Activated CD4-positive, alpha-beta T cell treated with anti-CD3 and anti-CD28 coated beads for 36 hours (primary cell): ENCODE data around the gene GABARAP. TPM values are rescaled to one million over a fixed set of nuclear protein-coding genes. Genes with fewer than 3 reads are reported as not detected.
A peak's percentile ranks its signal among the peaks of the same experiment; 100 is the strongest.

Experiments
- ATAC-seq: fragments of 200-7000 bp; cut with Tn5 transposase; one replicate; pipeline ENCODE4 v1.10.0; 2021; ENCODE audit warnings: mild to moderate bottlenecking, moderate library complexity
- CTCF ChIA-PET: fragments of 350-600 bp; sonication (Branson Sonifier 250); formaldehyde crosslinking; loops from one replicate; lab custom pipeline; 2021; ENCODE audit warnings: antibody characterized with exemption; lab: Charles Lee
- POLR2A ChIA-PET: fragments of 350-600 bp; sonication (Branson Sonifier 250); formaldehyde crosslinking; loops from one replicate; lab custom pipeline; 2021; ENCODE audit warnings: antibody characterized with exemption, inconsistent platforms; lab: Charles Lee
- DNase-seq: peaks from one replicate; pipeline ENCODE4 v3.0.0-alpha.2; 2020
- H3K27ac Mint-ChIP-seq: one replicate; pipeline ENCODE4 v1.8.0; 2021; ENCODE audit warnings: mixed read lengths
- H3K27me3 Mint-ChIP-seq: one replicate; pipeline ENCODE4 v1.8.0; 2021; ENCODE audit warnings: mixed read lengths
- H3K36me3 Mint-ChIP-seq: one replicate; pipeline ENCODE4 v1.8.0; 2021; ENCODE audit warnings: low read depth, mixed read lengths
- H3K4me1 Mint-ChIP-seq: one replicate; pipeline ENCODE4 v1.8.0; 2021; ENCODE audit warnings: mixed read lengths
- H3K4me3 Mint-ChIP-seq: one replicate; pipeline ENCODE4 v1.8.0; 2021; ENCODE audit warnings: mild to moderate bottlenecking, moderate library complexity, mixed read lengths
- H3K9me3 Mint-ChIP-seq: one replicate; pipeline ENCODE4 v1.8.0; 2021; ENCODE audit warnings: low read depth, mixed read lengths
- intact Hi-C, 2 experiments: fragments of 100-400 bp; cut with DNase I in 1 of 2; cut with micrococcal nuclease in 1 of 2; formaldehyde crosslinking; loops; one replicate each; pipeline versions ENCODE4 v1.14.2 to v1.15.1; 2022 to 2024; cut with DNase I, micrococcal nuclease
- total RNA-seq, 2 experiments: library from RNA; stranded (reverse); gene quantifications; one replicate each; pipeline ENCODE4 v1.2.3, GENCODE V29; 2021

The GABARAP gene
- total RNA-seq, 2 experiments from 2014 or later = 123 to 162 TPM

DNA sequence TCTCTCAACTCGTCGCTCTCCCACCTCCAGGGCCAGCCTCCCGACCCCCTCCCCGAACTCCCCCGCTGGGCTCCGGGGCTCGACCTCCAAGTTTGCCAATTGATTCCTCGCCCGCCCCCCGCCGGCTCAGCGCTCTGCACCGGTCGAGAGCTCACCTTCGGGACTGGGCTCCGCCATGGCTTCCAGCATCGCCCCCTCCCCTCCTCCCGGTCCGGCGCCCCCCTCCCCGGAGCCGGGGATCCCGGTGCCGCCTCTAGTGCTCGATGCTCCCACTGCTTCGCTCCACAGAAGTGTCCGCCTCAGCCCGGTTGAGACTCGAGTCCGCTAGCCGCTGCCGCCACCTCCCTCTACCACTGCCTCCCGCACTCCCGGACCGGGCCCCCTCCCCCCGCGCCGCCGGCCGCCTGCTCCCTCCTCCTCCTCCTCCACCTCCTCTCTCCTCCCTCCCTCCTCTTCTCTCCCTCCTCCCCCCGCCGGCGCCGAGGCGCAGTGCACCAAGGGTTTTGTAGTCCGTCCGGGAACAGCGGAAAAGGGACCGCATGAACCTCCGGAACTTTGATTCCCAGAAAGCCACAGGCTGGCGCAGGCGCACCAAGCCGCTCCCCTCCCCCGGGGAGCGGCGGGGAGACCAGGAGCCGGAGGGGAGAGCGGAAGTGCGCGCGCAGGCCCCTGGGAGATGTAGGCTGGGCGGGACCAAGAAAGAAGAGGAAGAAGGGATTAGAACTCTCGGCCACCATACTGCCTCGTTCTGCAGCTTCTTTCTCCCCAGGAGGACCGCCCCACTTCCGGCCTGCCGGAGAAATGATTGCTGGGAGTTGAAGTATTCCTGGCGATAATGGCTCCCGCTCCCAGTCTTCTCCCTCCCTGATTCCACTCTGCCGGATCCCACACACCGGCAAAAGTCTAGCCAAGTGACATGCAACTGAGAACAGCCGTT lies 2.9 kb downstream of the GABARAP start, which contains the start of gene PHF23:
Gene PHF23, minus strand, starts transcription at position 367 of the 937 bp plus-strand sequence. Its CDS starts 178 bp downstream, at position 189.
- POLR2A ChIA-PET = interaction anchor here (0.6 to 1.2 kb wide), 5 partner anchors 10 to 204 kb away, joined by 3 to 5 read pairs (median 3); partner anchors contain the start of genes CTDNEP1, ELP5 and SLC16A13

DNA sequence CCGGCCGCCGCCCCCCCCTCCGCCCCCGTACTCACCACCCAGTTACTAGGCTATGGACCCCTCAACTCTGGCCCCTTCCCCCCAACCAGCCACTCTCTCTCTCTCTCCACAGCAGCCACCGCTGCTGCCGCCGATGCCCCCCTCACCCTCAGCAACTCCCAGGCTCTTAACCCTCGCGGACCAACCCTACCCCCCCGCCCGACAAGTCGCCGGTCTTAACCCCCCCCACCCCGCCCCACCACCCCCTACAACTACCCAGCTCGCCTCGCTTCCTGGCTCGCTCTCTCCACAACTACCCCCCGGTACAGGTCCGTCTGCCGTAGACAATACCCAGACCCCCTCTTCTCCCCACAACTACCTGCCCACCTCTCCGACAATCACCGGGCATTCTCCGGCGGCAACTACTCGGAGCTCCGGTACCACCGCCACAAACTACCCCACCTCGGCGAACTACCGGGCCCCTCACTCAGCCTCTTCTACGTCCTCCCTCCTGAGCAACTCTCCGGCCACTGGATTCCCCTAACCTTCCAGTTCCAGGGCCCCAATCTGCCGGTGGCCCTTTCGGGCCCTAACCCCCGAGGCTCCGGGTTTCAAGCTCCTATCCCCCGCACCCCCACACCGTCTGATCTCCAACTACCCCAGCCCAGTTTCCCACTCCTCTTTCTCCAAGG lies 3.7 kb downstream of the GABARAP start:
- Mint-ChIP-seq H3K4me1 (peaks cover 61% of the 10 kb centered on the region), H3K27me3 (no peaks in the 10 kb centered on the region), H3K9me3 (no peaks in the 10 kb centered on the region), H3K36me3 (peaks cover 41% of the 10 kb centered on the region), H3K27ac (peak overlapping the region; percentile 93), H3K4me3 (peak overlapping the region; percentile 97)
- ChIA-PET CTCF (interaction anchor here (0.7 to 1.2 kb wide), 2 partner anchors 15 to 18 kb away, joined by 3 read pairs; no protein-coding TSS in a partner anchor), POLR2A (interaction anchor here (1.0 to 1.2 kb wide), 2 partner anchors 70 to 203 kb away, joined by 3 read pairs; partner anchors contain the start of gene SLC16A13)
- DNase-seq (peak; percentile 49), ATAC-seq (no peak)
- intact Hi-C loops = loop anchor here (1.0 to 5.0 kb wide), 16 partner anchors 14 to 1752 kb away; partner anchors contain the start of genes CTC1 (in 1 of the 2), DERL2 (in 1 of the 2), EIF5A (in 1 of the 2) and ELP5 (in 1 of the 2)

More for the DNA sequence above, 2.9 kb downstream of the GABARAP start, which contains the start of gene PHF23:
- peak; percentile 74 for ATAC-seq
- intact Hi-C loops = loop anchor here (1.0 to 10.0 kb wide), 17 partner anchors 13 to 1753 kb away; partner anchors contain the start of genes CTC1 (in 1 of the 2), DERL2 (in 1 of the 2), EIF5A (in 1 of the 2) and ELP5 (in 1 of the 2)
- H3K4me3 Mint-ChIP-seq = peak within 1 kb of the TSS; percentile 97
- H3K36me3 Mint-ChIP-seq = peaks cover 43% of the 10 kb centered on the region
- H3K27me3 Mint-ChIP-seq = no peaks in the 10 kb centered on the region
- peak; percentile 99 for DNase-seq
- CTCF ChIA-PET = interaction anchor here (0.7 to 3.5 kb wide), 6 partner anchors 12 to 193 kb away, joined by 3 to 22 read pairs (median 4); partner anchors contain the start of genes ACADVL, CTDNEP1 and DLG4
- no peaks in the 10 kb centered on the region for H3K9me3 Mint-ChIP-seq
- H3K27ac Mint-ChIP-seq = peak within 1 kb of the TSS; percentile 93
- H3K4me1 Mint-ChIP-seq = peaks cover 61% of the 10 kb centered on the region

DNA sequence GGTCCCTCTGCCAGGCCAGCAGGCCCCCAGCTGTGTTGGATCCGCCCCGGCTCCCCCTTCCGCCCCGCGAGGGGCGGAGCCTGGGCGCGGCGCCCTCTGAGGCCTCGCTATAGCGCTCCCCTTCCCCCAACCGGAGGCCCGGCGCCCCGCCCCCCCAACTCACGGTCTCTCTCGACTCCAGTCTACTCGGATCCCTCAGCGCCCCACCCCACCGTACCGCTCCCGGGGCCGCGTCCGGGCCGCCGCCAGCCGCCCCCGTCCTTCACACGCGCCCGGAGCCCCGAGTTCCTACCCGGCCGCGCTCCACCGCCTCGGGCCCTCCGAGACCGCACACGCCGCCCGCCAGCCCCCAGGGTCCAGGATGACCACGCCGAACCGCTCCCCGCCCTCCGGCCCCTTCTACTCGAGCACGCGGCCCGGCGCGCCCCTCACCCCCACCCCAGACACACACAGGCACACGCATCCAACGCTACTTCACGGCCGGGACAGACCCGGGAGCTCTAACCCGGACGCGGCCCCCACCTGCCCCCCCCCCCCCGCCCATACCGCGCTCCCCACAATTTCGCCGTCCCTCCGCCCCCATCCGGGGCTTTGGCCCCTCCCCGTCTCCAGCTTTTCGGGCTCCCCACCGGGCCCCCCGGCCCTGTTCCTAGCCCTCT lies 4.4 kb downstream of the GABARAP start:
- H3K4me3 Mint-ChIP-seq = peak overlapping the region; percentile 97
- H3K4me1 Mint-ChIP-seq = peaks cover 61% of the 10 kb centered on the region
- H3K36me3 Mint-ChIP-seq = peaks cover 40% of the 10 kb centered on the region
- intact Hi-C loops = loop anchor here (2.0 to 5.0 kb wide), 3 partner anchors 71 to 1011 kb away; partner anchors contain the start of genes CTC1 (in 1 of the 2) and PFAS (in 1 of the 2)
- DNase-seq (peak; percentile 93), ATAC-seq (peak; percentile 17)
- no peaks in the 10 kb centered on the region for H3K9me3 Mint-ChIP-seq
- POLR2A ChIA-PET = interaction anchor here (1.0 kb wide), 1 partner anchor 71 kb away, joined by 3 read pairs; no protein-coding TSS in a partner anchor
- CTCF ChIA-PET = interaction anchor here (0.6 to 1.2 kb wide), 2 partner anchors 14 to 17 kb away, joined by 3 read pairs; partner anchors contain the start of gene CTDNEP1
- H3K27me3 Mint-ChIP-seq = no peaks in the 10 kb centered on the region
- peak overlapping the region; percentile 93 for H3K27ac Mint-ChIP-seq

DNA sequence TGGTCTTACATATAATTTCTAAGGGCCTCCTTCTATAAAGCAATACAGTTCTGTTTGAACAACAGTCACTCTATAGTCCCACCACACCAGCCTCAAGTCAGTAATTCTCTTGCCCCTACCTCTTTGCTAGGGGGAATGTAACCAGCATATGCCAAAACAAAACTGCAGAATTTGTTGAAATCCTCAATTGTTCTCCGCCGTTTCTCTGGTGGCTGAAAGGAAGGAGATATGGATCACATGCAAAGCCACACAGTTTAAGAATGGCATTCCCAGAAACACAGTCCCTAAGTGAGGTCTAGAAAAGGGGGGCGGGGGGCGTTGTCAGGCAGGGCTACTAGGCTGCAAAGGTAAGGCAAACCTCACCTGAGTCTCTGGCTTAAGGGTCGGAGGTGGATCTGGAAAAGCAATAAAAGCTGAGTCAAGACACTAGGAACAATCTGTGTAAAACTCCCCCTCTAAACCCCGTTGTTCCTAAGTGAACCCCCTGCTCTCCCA lies 4.9 kb downstream of the GABARAP start:
- peaks cover 41% of the 10 kb centered on the region for H3K36me3 Mint-ChIP-seq
- no peaks in the 10 kb centered on the region for H3K9me3 Mint-ChIP-seq
- intact Hi-C loops = loop anchor here in 1 of 2 experiments (5.0 kb wide), 1 partner anchor 605 kb away; no protein-coding TSS in a partner anchor
- DNase-seq = no peak
- no peaks in the 10 kb centered on the region for H3K27me3 Mint-ChIP-seq
- H3K4me1 Mint-ChIP-seq = peaks cover 62% of the 10 kb centered on the region
- peak overlapping the region; percentile 83 for H3K27ac Mint-ChIP-seq
- ATAC-seq = no peak
- POLR2A ChIA-PET = no interaction called here
- peak overlapping the region; percentile 97 for H3K4me3 Mint-ChIP-seq
- CTCF ChIA-PET = interaction anchor here (0.6 kb wide), 1 partner anchor 14 kb away, joined by 3 read pairs; the partner anchor contains the start of gene CTDNEP1

DNA sequence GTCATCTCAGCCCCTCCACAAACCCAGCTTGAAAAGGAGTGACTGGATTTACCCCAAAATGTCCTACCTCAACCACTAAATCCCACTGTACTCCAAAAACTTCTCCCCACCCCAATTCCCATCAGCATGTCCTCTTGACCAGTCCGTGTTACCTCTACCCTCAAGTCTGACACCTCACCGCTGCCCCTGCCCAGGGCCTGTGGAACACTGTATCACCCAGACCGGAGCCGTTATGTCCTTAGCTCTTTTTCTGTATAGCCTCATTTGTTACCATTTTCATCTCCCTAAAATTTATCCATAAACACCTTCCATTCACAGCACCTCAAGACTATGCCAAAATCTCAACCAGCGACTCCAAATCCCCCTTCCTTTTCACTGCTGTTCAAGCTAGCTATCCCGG lies 5.4 kb downstream of the GABARAP start:
- Mint-ChIP-seq H3K36me3 (peaks cover 43% of the 10 kb centered on the region), H3K4me3 (peak overlapping the region; percentile 97), H3K27me3 (no peaks in the 10 kb centered on the region), H3K9me3 (no peaks in the 10 kb centered on the region), H3K27ac (peak overlapping the region; percentile 83), H3K4me1 (peaks cover 65% of the 10 kb centered on the region)
- intact Hi-C loops = loop anchor here in 1 of 2 experiments (5.0 kb wide), 1 partner anchor 605 kb away; no protein-coding TSS in a partner anchor
- ChIA-PET CTCF (interaction anchor here (0.7 to 0.9 kb wide), 2 partner anchors 60 to 191 kb away, joined by 3 to 4 read pairs; no protein-coding TSS in a partner anchor), POLR2A (interaction anchor here (0.6 kb wide), 1 partner anchor 164 kb away, joined by 5 read pairs; no protein-coding TSS in a partner anchor)
- ATAC-seq = no peak
- DNase-seq = no peak

DNA sequence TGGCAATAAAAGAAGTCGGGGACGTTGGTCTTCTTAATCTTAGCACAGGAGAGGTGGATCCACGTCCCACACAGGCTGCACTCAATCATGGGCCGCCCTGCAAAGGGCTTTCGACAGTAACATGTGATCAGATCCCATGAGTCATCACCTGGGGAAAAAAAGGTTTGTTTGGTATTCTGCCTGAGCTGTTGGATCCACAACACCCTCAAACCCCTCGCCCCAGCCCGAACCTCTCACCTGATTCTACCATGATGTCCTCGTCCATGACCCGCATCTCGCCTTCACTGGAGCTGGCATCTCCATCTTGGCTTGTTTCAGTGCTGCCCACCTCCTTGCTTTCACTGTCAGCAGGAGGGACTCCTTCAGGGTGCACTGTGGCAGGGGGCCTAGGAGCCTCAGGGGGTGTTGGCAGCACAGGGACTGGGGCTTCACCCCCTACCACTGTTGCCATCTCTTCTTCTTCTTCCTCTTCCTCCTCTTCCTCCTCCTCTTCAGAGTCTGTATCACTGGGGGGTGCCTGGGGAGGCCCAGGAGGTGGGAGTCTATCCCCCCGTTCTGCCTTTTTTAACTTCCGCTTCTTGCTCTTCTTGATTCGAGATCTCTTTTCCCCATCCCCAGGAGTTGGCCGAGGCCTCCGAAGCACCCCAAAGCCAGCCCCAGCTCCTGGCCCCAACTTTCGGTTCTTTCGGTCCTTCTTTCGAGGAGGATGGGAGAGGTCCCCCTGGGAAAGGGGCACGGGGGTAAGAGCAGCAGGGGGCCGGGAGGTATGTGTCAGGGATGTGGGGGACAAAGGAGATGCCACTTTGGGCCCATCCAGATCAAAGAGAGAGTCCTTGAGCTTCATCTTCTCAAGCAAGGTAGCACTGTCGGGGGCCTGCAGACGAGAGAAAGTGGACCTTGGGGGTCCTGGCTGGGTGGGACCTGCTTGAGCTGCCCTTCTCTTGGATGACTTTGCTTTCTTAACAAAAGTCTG lies 6.3 kb downstream of the GABARAP start:
- Mint-ChIP-seq H3K27ac (peak overlapping the region; percentile 69), H3K4me3 (peak overlapping the region; percentile 97), H3K9me3 (no peaks in the 10 kb centered on the region), H3K36me3 (peaks cover 39% of the 10 kb centered on the region), H3K27me3 (no peaks in the 10 kb centered on the region), H3K4me1 (peaks cover 61% of the 10 kb centered on the region)
- intact Hi-C loops = loop anchor here in 1 of 2 experiments (5.0 kb wide), 1 partner anchor 606 kb away; no protein-coding TSS in a partner anchor
- peak; percentile 44 for DNase-seq
- ATAC-seq = no peak
- ChIA-PET POLR2A (interaction anchor here (0.6 kb wide), 1 partner anchor 164 kb away, joined by 5 read pairs; no protein-coding TSS in a partner anchor), CTCF (interaction anchor here (0.7 to 4.0 kb wide), 4 partner anchors 15 to 190 kb away, joined by 3 to 25 read pairs (median 4); partner anchors contain the start of genes ACADVL and DLG4)

DNA sequence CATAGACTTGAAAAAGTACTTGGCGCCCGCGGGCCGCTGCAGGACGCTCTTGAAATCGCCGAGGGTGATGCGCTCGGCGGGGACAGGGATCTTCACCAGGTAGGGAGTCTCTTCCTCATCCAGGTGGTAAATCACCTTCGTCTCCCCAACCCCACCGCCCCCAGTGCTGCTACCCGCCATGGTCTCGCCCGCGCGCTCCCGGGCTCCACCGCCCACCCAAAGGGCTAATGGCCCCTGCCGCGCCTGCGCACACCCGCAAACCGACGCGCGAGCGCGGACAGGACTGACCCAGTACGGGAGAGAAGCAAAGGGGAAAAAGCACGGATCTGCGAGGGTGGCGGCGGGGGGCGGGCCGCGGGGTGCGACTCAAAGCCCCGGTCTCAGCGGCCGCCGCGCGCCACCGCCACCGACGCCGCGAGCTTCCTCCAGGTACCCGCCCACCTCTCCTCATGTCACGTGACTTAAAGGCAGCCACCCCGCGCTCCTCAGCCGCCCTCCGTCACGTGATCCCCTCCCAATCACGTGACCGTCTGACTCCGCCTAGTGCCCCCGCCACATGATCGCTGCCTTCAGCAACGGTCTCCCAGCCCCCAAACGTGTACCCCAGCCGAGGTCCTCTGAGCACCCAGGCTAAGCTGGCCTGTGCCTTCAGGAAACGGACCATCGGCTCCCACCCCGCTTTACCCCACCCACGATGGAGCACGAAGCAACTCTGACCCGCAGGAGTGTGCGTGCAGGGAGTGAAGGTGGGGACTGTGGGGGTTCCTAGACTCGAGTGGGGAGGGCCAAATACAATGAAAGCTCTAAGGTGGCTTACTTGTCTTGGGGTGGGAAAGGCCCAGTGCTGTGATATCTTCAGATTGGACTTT lies 7.9 kb downstream of the GABARAP start, which contains the start of gene DVL2:
Gene DVL2, minus strand, starts transcription at position 435 of the 869 bp plus-strand sequence. Its CDS starts 255 bp downstream, at position 180.
- no peaks in the 10 kb centered on the region for H3K27me3 Mint-ChIP-seq
- ATAC-seq (peak; percentile 40), DNase-seq (peak; percentile 97)
- H3K9me3 Mint-ChIP-seq = no peaks in the 10 kb centered on the region
- intact Hi-C loops = loop anchor here (1.0 kb wide), 4 partner anchors 15 to 47 kb away; partner anchors contain the start of genes ACADVL (in 2 of the 2), DLG4 (in 2 of the 2), ELP5 (in 1 of the 2) and SLC2A4 (in 1 of the 2)
- peak within 1 kb of the TSS; percentile 97 for H3K4me3 Mint-ChIP-seq
- ChIA-PET POLR2A (interaction anchor here (0.5 to 1.5 kb wide), 3 partner anchors 13 to 187 kb away, joined by 4 to 7 read pairs (median 4); partner anchors contain the start of genes ACADVL and DLG4), CTCF (interaction anchor here (0.6 to 4.0 kb wide), 4 partner anchors 8 to 679 kb away, joined by 3 to 25 read pairs (median 3); partner anchors contain the start of genes ACADVL, DLG4, GABARAP and TP53)
- peak within 1 kb of the TSS; percentile 91 for H3K27ac Mint-ChIP-seq
- peaks cover 42% of the 10 kb centered on the region for H3K36me3 Mint-ChIP-seq
- peaks cover 49% of the 10 kb centered on the region for H3K4me1 Mint-ChIP-seq

DNA sequence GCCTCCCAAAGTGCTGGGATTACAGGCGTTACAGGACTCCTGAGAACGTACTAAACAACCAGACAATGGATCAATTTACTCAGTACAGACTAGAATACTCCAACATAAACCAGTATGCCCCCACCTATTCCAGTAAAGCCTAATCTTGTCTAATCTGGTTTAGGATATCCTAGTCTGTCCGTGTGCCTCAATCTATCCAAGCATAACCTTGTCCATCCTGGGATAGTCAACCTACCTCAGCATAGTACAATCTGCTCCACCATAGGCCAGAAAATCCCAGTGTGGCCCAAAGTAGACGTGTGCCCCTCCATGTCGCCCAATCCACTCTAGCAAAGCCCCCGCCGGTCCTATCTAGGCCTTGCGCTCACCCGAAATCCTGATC lies 8.6 kb downstream of the GABARAP start:
- H3K27me3 Mint-ChIP-seq = no peaks in the 10 kb centered on the region
- DNase-seq (no peak), ATAC-seq (no peak)
- H3K36me3 Mint-ChIP-seq = peaks cover 48% of the 10 kb centered on the region
- H3K4me3 Mint-ChIP-seq = peak overlapping the region; percentile 97
- no peaks in the 10 kb centered on the region for H3K9me3 Mint-ChIP-seq
- POLR2A ChIA-PET = interaction anchor here (0.5 to 1.5 kb wide), 3 partner anchors 13 to 186 kb away, joined by 4 to 7 read pairs (median 4); partner anchors contain the start of genes ACADVL and DLG4
- CTCF ChIA-PET = interaction anchor here (1.2 to 4.0 kb wide), 2 partner anchors 9 to 12 kb away, joined by 3 to 25 read pairs; partner anchors contain the start of genes ACADVL, DLG4 and GABARAP
- intact Hi-C loops = loop anchor here (1.0 kb wide), 4 partner anchors 14 to 48 kb away; partner anchors contain the start of genes ACADVL (in 2 of the 2), DLG4 (in 2 of the 2), ELP5 (in 1 of the 2) and SLC2A4 (in 1 of the 2)
- H3K4me1 Mint-ChIP-seq = peaks cover 51% of the 10 kb centered on the region
- H3K27ac Mint-ChIP-seq = peak overlapping the region; percentile 91
